HepG2 (cell line): ENCODE measurements around the gene RBFOX1. TPM values are rescaled to one million over a fixed set of nuclear protein-coding genes. Genes with fewer than 3 reads are reported as not detected.

Experiments
- ATAC-seq: fragments of 200-7000 bp; cut with Tn5 transposase; 3 replicates; pipeline ENCODE4 v1.9.1; 2020; ENCODE audit warnings: mild to moderate bottlenecking, moderate library complexity
- BruUV-seq: library from RNA; stranded (reverse); fragments of 400-500 nt; replicated peaks from 2 replicates; lab custom pipeline; 2021; lab: Mats Ljungman, UMichigan
- CTCF ChIA-PET: fragments of 300-600 bp; formaldehyde crosslinking; extraction: SDS; loops from one replicate; lab custom pipeline; 2021; ENCODE audit warnings: low total read pairs, inconsistent platforms, low intra/inter-chr PET ratio; lab: Yijun Ruan, JAX
- POLR2A ChIA-PET: fragments of 350-600 bp; sonication (Branson Sonifier 250); formaldehyde crosslinking; loops from one replicate; lab custom pipeline; 2020; ENCODE audit warnings: antibody characterized with exemption, inconsistent platforms; lab: Yijun Ruan, JAX
- DNase-seq: peaks from one replicate; pipeline ENCODE4 v3.0.0-alpha.2; 2015; ENCODE audit warnings: low spot score
- FAIRE-seq: peaks from 3 replicates; lab custom pipeline; 2011; peaks lifted over from hg19 to GRCh38; lab: Jason Lieb, UNC
- H2AFZ ChIP-seq: one replicate; pipeline ENCODE4 v1.6.1; 2011; ENCODE audit warnings: low read length, inconsistent platforms
- H3K27ac ChIP-seq: fragments of 300-600 bp; 3 replicates; pipeline ENCODE4 v1.8.0; 2011; ENCODE audit warnings: mixed run types, mild to moderate bottlenecking, mixed read lengths, low read length, inconsistent platforms; ENCODE audit not compliant: insufficient read depth; ENCODE audit errors: extremely low read length
- H3K27me3 ChIP-seq, 2 experiments: fragments of 200-600 bp in 1 of 2; 2 replicates in 1 of 2; 3 replicates in 1 of 2; pipeline versions ENCODE4 v1.6.0 to v1.8.0; 2011; ENCODE audit warnings: low read length in 2 of 2, mild to moderate bottlenecking in 2 of 2, moderate library complexity in 2 of 2, inconsistent platforms in 1 of 2; ENCODE audit not compliant: insufficient read depth in 2 of 2, control insufficient read depth in 1 of 2
- H3K36me3 ChIP-seq, 2 experiments: fragments of 200-600 bp in 1 of 2; replicated peaks in 1 of 2; 2 replicates in 1 of 2; 3 replicates in 1 of 2; pipeline versions ENCODE4 v1.5.1 to v1.8.0; 2011; ENCODE audit warnings: low read length in 2 of 2, inconsistent platforms in 1 of 2; ENCODE audit not compliant: insufficient read depth in 2 of 2, control insufficient read depth in 1 of 2
- H3K4me1 ChIP-seq: 2 replicates; pipeline ENCODE4 v1.5.1; 2012; ENCODE audit warnings: low read length, inconsistent platforms; ENCODE audit not compliant: insufficient read depth
- H3K4me2 ChIP-seq: 2 replicates; pipeline ENCODE4 v1.6.0; 2011; ENCODE audit warnings: low read depth, low read length, inconsistent platforms
- H3K4me3 ChIP-seq, 3 experiments: fragments of 200-600 bp in 1 of 3; sonication (generic), shearing (Covaris generic) in 1 of 3; replicated peaks in 1 of 3; 2 replicates each; pipeline ENCODE4 v1.5.1; 2011 to 2016; ENCODE audit warnings: low read length in 3 of 3, inconsistent platforms in 2 of 3, low read depth in 2 of 3, mild to moderate bottlenecking in 2 of 3, control low read depth in 1 of 3, mixed read lengths in 1 of 3; ENCODE audit not compliant: insufficient read depth in 1 of 3
- H3K79me2 ChIP-seq: one replicate; pipeline ENCODE4 v1.6.1; 2011; ENCODE audit warnings: low read length, inconsistent platforms; ENCODE audit not compliant: insufficient read depth
- H3K9ac ChIP-seq: 2 replicates; pipeline ENCODE4 v1.6.0; 2011; ENCODE audit warnings: mild to moderate bottlenecking, low read depth, low read length, inconsistent platforms; ENCODE audit not compliant: insufficient read depth
- H3K9me3 ChIP-seq: 2 replicates; pipeline ENCODE4 v1.5.1; 2012; ENCODE audit warnings: mild to moderate bottlenecking, low read length
- H4K20me1 ChIP-seq: 2 replicates; pipeline ENCODE4 v1.6.0; 2011; ENCODE audit warnings: inconsistent platforms, mild to moderate bottlenecking, low read length, moderate library complexity; ENCODE audit not compliant: insufficient read depth
- HNF4G ChIP-seq, 2 experiments: sonication (generic) in 1 of 2; formaldehyde crosslinking in 1 of 2; IDR thresholded peaks; 2 replicates each; pipeline versions ENCODE4 v1.4.0 to v1.6.1; 2011 to 2020; ENCODE audit warnings: borderline replicate concordance in 2 of 2, low read depth in 2 of 2, mild to moderate bottlenecking in 2 of 2, low read length in 1 of 2, missing genetic modification reagents in 1 of 2, moderate library complexity in 1 of 2
- MAFF ChIP-seq: IDR thresholded peaks from 2 replicates; pipeline ENCODE4 v1.6.1; 2011; ENCODE audit warnings: low read depth, low read length, improper control_type of control experiment
- MAFK ChIP-seq, 2 experiments: IDR thresholded peaks in 1 of 2; conservative IDR thresholded peaks in 1 of 2; 2 replicates each; pipeline ENCODE4 v1.6.1; 2011; ENCODE audit warnings: improper control_type of control experiment in 2 of 2, low read length in 2 of 2
- SETDB1 ChIP-seq: sonication (generic); formaldehyde crosslinking; IDR thresholded peaks from 2 replicates; pipeline ENCODE4 v1.5.1; 2020; ENCODE audit warnings: missing genetic modification reagents, mild to moderate bottlenecking, borderline replicate concordance
- U2AF2 ChIP-seq: fragments of 200-400 bp; formaldehyde crosslinking; IDR thresholded peaks from 2 replicates; pipeline ENCODE4 v1.6.1; 2017; ENCODE audit warnings: low read depth, mild to moderate bottlenecking, low read length
- ZFYVE20 ChIP-seq: sonication (generic); formaldehyde crosslinking; IDR thresholded peaks from 2 replicates; pipeline ENCODE4 v1.8.0; 2023; ENCODE audit warnings: low read depth, mild to moderate bottlenecking, moderate library complexity, missing genetic modification reagents, borderline replicate concordance
- ZNF703 ChIP-seq: sonication (generic); formaldehyde crosslinking; IDR thresholded peaks from 2 replicates; pipeline ENCODE4 v1.5.1; 2020; ENCODE audit warnings: missing genetic modification reagents, mild to moderate bottlenecking, moderate library complexity, borderline replicate concordance
- WGBS: methylation state at CpG from one replicate; pipeline ENCODE4 v1.1.6; 2017; ENCODE audit warnings: low lambda C conversion rate; 5-methylcytosine and 5-hydroxymethylcytosine counted together
- in situ Hi-C: cut with HindIII; loops from 2 replicates; pipeline ENCODE4 v1.10.0; 2017; ENCODE audit warnings: low pct_unique_long_range_greater_than_20kb; ENCODE audit not compliant: extremely low pct_ligation_motif_present
- intact Hi-C: fragments of 100-400 bp; cut with micrococcal nuclease; formaldehyde crosslinking; loops from one replicate; pipeline ENCODE4 v1.10.0; 2022; ENCODE audit not compliant: unreplicated experiment
- polyA plus RNA-seq, 8 experiments: library from polyadenylated mRNA; depleted of rRNA in 3 of 8; stranded (reverse) in 7 of 8; unstranded in 1 of 8; fragments of >200 nt; fragmentation: Illumina TruSeq in 4 of 8; extraction: Trizol in 4 of 8; gene quantifications; 2 replicates each; pipeline versions ENCODE4 v1.2.1 to v1.2.3, GENCODE V29; 2011 to 2016; ENCODE audit warnings: low read depth in 4 of 8, missing spikeins in 1 of 8, mixed read lengths in 1 of 8; ENCODE audit not compliant: insufficient read depth in 1 of 8
- total RNA-seq, 5 experiments: library from RNA; depleted of rRNA; stranded (reverse); fragments of >200 nt; fragmentation: Illumina TruSeq; extraction: Trizol; gene quantifications; 2 replicates each; pipeline ENCODE4 v1.2.3, GENCODE V29; 2016; ENCODE audit warnings: low read depth in 1 of 5
- TF ChIP-seq, protein P1 (sequence below): sonication (generic); formaldehyde crosslinking; conservative IDR thresholded peaks from 2 replicates; pipeline ENCODE4 v1.8.0; 2022; ENCODE audit warnings: low read depth, missing genetic modification reagents

RBFOX1 gene
- total and polyA plus RNA-seq, 2 of the 13 experiments (the other 11 are each of a cell fraction or from before 2014, with no cell fraction given) = not detected

DNA sequence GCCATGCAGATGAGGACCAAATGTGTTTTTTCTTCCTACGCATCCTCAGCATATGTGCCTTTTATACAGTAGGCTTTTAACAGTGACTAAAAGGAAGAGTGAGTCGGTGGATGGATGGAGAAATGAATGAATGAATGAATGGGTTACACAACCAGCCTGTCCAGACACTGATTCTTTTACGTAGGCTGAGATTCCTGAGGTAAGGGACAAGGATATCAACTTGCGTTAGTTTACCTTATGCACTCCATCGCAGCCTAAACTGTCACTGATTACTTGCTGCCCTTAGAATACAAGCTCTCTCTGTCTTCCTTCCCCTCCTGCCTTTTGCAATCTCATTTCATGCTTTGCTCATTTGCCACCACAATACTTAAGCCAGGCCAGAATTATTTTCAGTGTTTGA is 59.0 kb downstream of the RBFOX1 start (continued):
- TF ChIP-seq ZNF703 (CRISPR knock-in tag) (no peak), HNF4G (IDR thresholded peaks at IDR 0.05; ENCODE audit: borderline replicate concordance, low read depth, low read length) (no peak), HNF4G (CRISPR knock-in tag; IDR thresholded peaks at IDR 0.05; ENCODE audit: borderline replicate concordance, low read depth) (no peak)

DNA sequence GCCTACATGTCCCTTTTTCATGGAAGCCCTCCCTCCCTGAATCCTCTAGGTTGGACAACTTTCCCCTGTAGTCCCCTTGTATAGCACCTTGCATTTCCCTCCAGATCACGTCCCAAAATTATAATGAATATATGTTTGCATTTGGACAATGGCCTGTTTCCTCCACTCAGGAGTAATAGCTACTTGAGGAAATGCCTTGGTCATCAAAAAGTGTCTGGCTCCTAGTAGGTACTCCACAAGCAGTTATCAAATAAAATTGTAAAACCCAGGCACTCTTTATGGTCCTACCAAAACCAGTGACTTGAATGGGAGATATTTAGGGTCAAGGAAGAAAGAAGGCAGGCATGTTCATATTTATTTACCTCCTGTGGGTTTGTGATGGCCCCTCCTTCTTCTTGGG is 59.6 kb downstream of the RBFOX1 start:
- Histone ChIP-seq H3K4me2 (no peak overlapping the region), H2AFZ (no peak overlapping the region), H3K27me3 (no peaks in the 10 kb centered on the region), H3K9ac (no peak overlapping the region), H3K9me3 (peaks cover 33% of the 10 kb centered on the region)
- TF ChIP-seq MAFF (peak; percentile 68), SETDB1 (no peak), MAFK (conservative IDR thresholded peaks at IDR 0.05 in 1 of 2, IDR thresholded peaks at IDR 0.05 in 1 of 2; ENCODE audit: low read length in 2 of 2) (peak; percentile 76 to 85)
- TF ChIP-seq, all 625 proteins: peak for 2
- no TSS peak for BruUV-seq
- H3K27ac ChIP-seq = no peak overlapping the region
- ATAC-seq (no peak), FAIRE-seq (no peak), DNase-seq (no peak)
- no peaks in the 10 kb centered on the region for H4K20me1 ChIP-seq
- 0% methylated on average over 1 of the region's 1 CpG for WGBS
- H3K79me2 ChIP-seq = no peaks in the 10 kb centered on the region
- CTCF ChIA-PET = no interaction called here
- H3K4me1 ChIP-seq = no peaks in the 10 kb centered on the region
- H3K36me3 ChIP-seq = no peaks in the 10 kb centered on the region
- H3K4me3 ChIP-seq = no peak overlapping the region
- POLR2A ChIA-PET = no interaction called here
- in situ Hi-C loops = no loop called here
- intact Hi-C loops = no loop called here

DNA sequence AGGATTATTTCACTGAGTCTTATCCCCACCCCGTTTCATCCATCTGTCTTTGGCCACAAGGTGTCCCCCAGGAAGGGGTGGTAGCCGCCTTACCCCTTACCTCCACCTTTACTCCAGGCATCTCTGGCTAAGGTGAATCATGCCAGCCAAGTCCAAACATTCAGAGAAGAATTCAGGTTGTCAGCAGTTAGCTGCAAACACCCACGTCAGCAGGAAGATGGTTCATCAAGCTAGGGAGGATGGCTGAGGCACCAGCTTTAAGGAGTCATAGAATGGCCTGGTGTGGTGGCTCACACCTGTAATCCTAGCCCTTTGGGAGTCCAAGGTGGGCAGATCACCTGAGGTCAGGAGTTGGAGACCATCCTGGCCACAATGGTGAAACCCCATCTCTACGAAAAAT is 61.0 kb downstream of the RBFOX1 start:
- H3K27ac ChIP-seq = no peak overlapping the region
- H3K36me3 ChIP-seq = no peaks in the 10 kb centered on the region
- intact Hi-C loops = no loop called here
- FAIRE-seq (no peak), ATAC-seq (no peak), DNase-seq (no peak)
- 21% methylated on average over 4 of the region's 4 CpGs for WGBS
- no peaks in the 10 kb centered on the region for H3K79me2 ChIP-seq
- H3K9me3 ChIP-seq = peaks cover 27% of the 10 kb centered on the region
- POLR2A ChIA-PET = no interaction called here
- H3K9ac ChIP-seq = no peak overlapping the region
- no TSS peak for BruUV-seq
- no peak overlapping the region for H3K4me2 ChIP-seq
- no peak overlapping the region for H3K4me3 ChIP-seq
- H3K27me3 ChIP-seq = no peaks in the 10 kb centered on the region
- H3K4me1 ChIP-seq = no peaks in the 10 kb centered on the region
- H4K20me1 ChIP-seq = no peaks in the 10 kb centered on the region
- in situ Hi-C loops = no loop called here
- no peak overlapping the region for H2AFZ ChIP-seq
- CTCF ChIA-PET = no interaction called here
- TF ChIP-seq, protein P1, sequence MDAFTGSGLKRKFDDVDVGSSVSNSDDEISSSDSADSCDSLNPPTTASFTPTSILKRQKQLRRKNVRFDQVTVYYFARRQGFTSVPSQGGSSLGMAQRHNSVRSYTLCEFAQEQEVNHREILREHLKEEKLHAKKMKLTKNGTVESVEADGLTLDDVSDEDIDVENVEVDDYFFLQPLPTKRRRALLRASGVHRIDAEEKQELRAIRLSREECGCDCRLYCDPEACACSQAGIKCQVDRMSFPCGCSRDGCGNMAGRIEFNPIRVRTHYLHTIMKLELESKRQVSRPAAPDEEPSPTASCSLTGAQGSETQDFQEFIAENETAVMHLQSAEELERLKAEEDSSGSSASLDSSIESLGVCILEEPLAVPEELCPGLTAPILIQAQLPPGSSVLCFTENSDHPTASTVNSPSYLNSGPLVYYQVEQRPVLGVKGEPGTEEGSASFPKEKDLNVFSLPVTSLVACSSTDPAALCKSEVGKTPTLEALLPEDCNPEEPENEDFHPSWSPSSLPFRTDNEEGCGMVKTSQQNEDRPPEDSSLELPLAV (CRISPR knock-in tag) = no peak
- TF ChIP-seq ZFYVE20 (CRISPR knock-in tag) = no peak
- TF ChIP-seq MAFF = peak; percentile 44; the same call in 1 of the 2 replicates
- peak; percentile 52 to 57; a peak in 2 of 4 replicates for TF ChIP-seq MAFK (conservative IDR thresholded peaks at IDR 0.05 in 1 of 2, IDR thresholded peaks at IDR 0.05 in 1 of 2; ENCODE audit: low read length in 2 of 2)
- no peak for TF ChIP-seq U2AF2
